SK-N-SH (cell line): ENCODE data around the gene MPPED2. TPM values are rescaled to one million over a fixed set of nuclear protein-coding genes. Genes with fewer than 3 reads are reported as not detected.

ENCODE experiments used
- CTCF ChIA-PET: fragments of 300-600, 350-600 bp; formaldehyde crosslinking; extraction: SDS; loops from one replicate; lab custom pipeline; 2021; lab: Yijun Ruan, JAX
- POLR2A ChIA-PET: fragments of 350-600 bp; sonication (Branson Sonifier 250); formaldehyde crosslinking; extraction: SDS; loops from one replicate; lab custom pipeline; 2020; ENCODE audit warnings: antibody characterized with exemption, inconsistent platforms; lab: Yijun Ruan, JAX
- DNase-seq: peaks from one replicate; pipeline ENCODE4 v3.0.0; 2012
- H2AFZ ChIP-seq: fragments of 200-600 bp; sonication (generic); 2 replicates; pipeline ENCODE4 v1.8.1; 2016; ENCODE audit warnings: antibody characterized with exemption, mild to moderate bottlenecking, low read depth
- H3F3A ChIP-seq: fragments of 200-600 bp; sonication (generic); replicated peaks from 2 replicates; pipeline ENCODE3; 2016; ENCODE audit warnings: antibody characterized with exemption, mild to moderate bottlenecking; ENCODE audit not compliant: insufficient read depth
- H3K27ac ChIP-seq, 2 experiments: fragments of 200-500 bp in 1 of 2; fragments of 200-600 bp in 1 of 2; sonication (Bioruptor generic) in 1 of 2; sonication (generic), shearing (Covaris generic) in 1 of 2; 2 replicates each; pipeline versions ENCODE4 v1.5.1 to v1.6.1; 2014 to 2016; ENCODE audit warnings: low read depth in 2 of 2, inconsistent platforms in 1 of 2, low read length in 1 of 2, mild to moderate bottlenecking in 1 of 2, mixed read lengths in 1 of 2
- H3K27me3 ChIP-seq: fragments of 200-600 bp; sonication (generic), shearing (Covaris generic); 2 replicates; pipeline ENCODE4 v1.6.1; 2016; ENCODE audit warnings: mixed run types; ENCODE audit not compliant: insufficient read depth
- H3K36me3 ChIP-seq, 2 experiments: fragments of 200-500 bp in 1 of 2; fragments of 200-600 bp in 1 of 2; sonication (Bioruptor generic) in 1 of 2; sonication (generic) in 1 of 2; replicated peaks in 1 of 2; 2 replicates each; pipeline versions ENCODE3 to v1.5.1; 2014 to 2016; ENCODE audit warnings: low read length in 1 of 2, mild to moderate bottlenecking in 1 of 2; ENCODE audit not compliant: insufficient read depth in 2 of 2, control insufficient read depth in 1 of 2
- H3K4me1 ChIP-seq, 2 experiments: fragments of 200-500 bp in 1 of 2; fragments of 200-600 bp in 1 of 2; sonication (Bioruptor generic) in 1 of 2; sonication (generic), shearing (Covaris generic) in 1 of 2; 2 replicates each; pipeline versions ENCODE4 v1.5.1 to v1.6.1; 2014 to 2016; ENCODE audit warnings: low read depth in 1 of 2, low read length in 1 of 2, mixed run types in 1 of 2; ENCODE audit not compliant: insufficient read depth in 2 of 2, control insufficient read depth in 1 of 2
- H3K4me2 ChIP-seq: fragments of 200-600 bp; sonication (generic), shearing (Covaris generic); 2 replicates; pipeline ENCODE4 v1.6.1; 2017; ENCODE audit warnings: mixed run types
- H3K4me3 ChIP-seq, 2 experiments: fragments of 200-500 bp in 1 of 2; fragments of 200-600 bp in 1 of 2; sonication (Bioruptor generic) in 1 of 2; sonication (generic), shearing (Covaris generic) in 1 of 2; 2 replicates each; pipeline versions ENCODE4 v1.5.1 to v1.8.1; 2014 to 2016; ENCODE audit warnings: low read depth in 2 of 2, inconsistent platforms in 1 of 2, low read length in 1 of 2, mild to moderate bottlenecking in 1 of 2, mixed read lengths in 1 of 2, moderate library complexity in 1 of 2
- H3K79me2 ChIP-seq: fragments of 200-600 bp; sonication (generic); 2 replicates; pipeline ENCODE4 v1.8.1; 2017; ENCODE audit warnings: mild to moderate bottlenecking; ENCODE audit not compliant: insufficient read depth
- H3K9ac ChIP-seq: fragments of 200-600 bp; sonication (generic); 2 replicates; pipeline ENCODE4 v1.6.1; 2017; ENCODE audit warnings: mixed run types
- H3K9me2 ChIP-seq: fragments of 200-600 bp; sonication (generic); 2 replicates; pipeline ENCODE4 v1.6.1; 2017; ENCODE audit warnings: mixed run types
- H3K9me3 ChIP-seq: fragments of 200-600 bp; sonication (generic); 2 replicates; pipeline ENCODE4 v1.6.1; 2017; ENCODE audit warnings: mixed run types, mild to moderate bottlenecking, moderate library complexity
- H4K20me1 ChIP-seq: fragments of 200-600 bp; sonication (generic); 2 replicates; pipeline ENCODE4 v1.6.1; 2017; ENCODE audit warnings: mild to moderate bottlenecking, mixed run types; ENCODE audit not compliant: insufficient read depth
- EP300 ChIP-seq, 2 experiments: IDR thresholded peaks; 2 replicates each; pipeline versions ENCODE4 v1.4.0 to v1.6.1; 2012; ENCODE audit warnings: borderline replicate concordance in 1 of 2, low read depth in 1 of 2, low read length in 1 of 2
- FOSL2 ChIP-seq: IDR thresholded peaks from 2 replicates; pipeline ENCODE4 v1.4.0; 2012; ENCODE audit warnings: low read depth, mild to moderate bottlenecking, moderate library complexity, borderline replicate concordance
- GATA2 ChIP-seq: sonication (generic); formaldehyde crosslinking; IDR thresholded peaks from 2 replicates; pipeline ENCODE4 v1.5.0; 2020; ENCODE audit warnings: mild to moderate bottlenecking, missing genetic modification reagents
- MXI1 ChIP-seq: IDR thresholded peaks from 2 replicates; pipeline ENCODE4 v1.6.1; 2012; ENCODE audit warnings: mild to moderate bottlenecking, low read depth, low read length, improper control_type of control experiment
- RAD21 ChIP-seq: IDR thresholded peaks from 2 replicates; pipeline ENCODE4 v1.6.1; 2012; ENCODE audit warnings: mild to moderate bottlenecking, low read length
- RCOR1 ChIP-seq: fragments of 150-350 bp; IDR thresholded peaks from 2 replicates; pipeline ENCODE4 v1.6.1; 2017; ENCODE audit warnings: antibody characterized with exemption, low read length
- RFX5 ChIP-seq: IDR thresholded peaks from 2 replicates; pipeline ENCODE4 v1.6.1; 2012; ENCODE audit warnings: mild to moderate bottlenecking, improper control_type of control experiment, low read length
- SMC3 ChIP-seq: IDR thresholded peaks from 2 replicates; pipeline ENCODE4 v1.6.1; 2012; ENCODE audit warnings: low read depth, low read length, improper control_type of control experiment
- TCF12 ChIP-seq: IDR thresholded peaks from 2 replicates; pipeline ENCODE4 v1.4.0; 2012
- USF2 ChIP-seq: fragments of 150-350 bp; IDR thresholded peaks from 2 replicates; pipeline ENCODE4 v1.6.1; 2017; ENCODE audit warnings: antibody characterized with exemption, low read length, low read depth, borderline replicate concordance
- ZBTB33 ChIP-seq: IDR thresholded peaks from 2 replicates; pipeline ENCODE4 v1.4.0; 2012; ENCODE audit warnings: low read depth, borderline replicate concordance
- WGBS: methylation state at CpG from one replicate; pipeline ENCODE4 v1.1.6; 2017; ENCODE audit warnings: low lambda C conversion rate; 5-methylcytosine and 5-hydroxymethylcytosine counted together
- polyA plus RNA-seq, 3 experiments: library from polyadenylated mRNA; depleted of rRNA; stranded (reverse); fragments of >200 nt; gene quantifications; 2 replicates each; pipeline ENCODE4 v1.2.3, GENCODE V29; 2012
- TF ChIP-seq, protein P1 (sequence below): fragments of 200-600 bp; sonication (generic); IDR thresholded peaks from 2 replicates; pipeline ENCODE4 v1.6.1; 2017; ENCODE audit warnings: antibody characterized with exemption, mild to moderate bottlenecking, moderate library complexity
- TF ChIP-seq, protein P2 (sequence below): IDR thresholded peaks from 2 replicates; pipeline ENCODE4 v1.6.1; 2012; ENCODE audit warnings: mild to moderate bottlenecking, low read depth, low read length, moderate library complexity

The MPPED2 gene
- polyA plus RNA-seq, 1 of the 3 experiments (the other 2 are of a cell fraction), result 0.05 TPM

GRCh38 chr11:30565027-30565426 is 21.1 kb downstream of the MPPED2 start (continued):
- TF ChIP-seq GATA2 (CRISPR knock-in tag), result no peak

GRCh38 chr11:30561691-30562415 is 24.3 kb downstream of the MPPED2 start:
- Histone ChIP-seq H3F3A (no peaks in the 10 kb centered on the region), H2AFZ (no peak overlapping the region), H3K4me3 (no peak overlapping the region), H4K20me1 (no peaks in the 10 kb centered on the region), H3K79me2 (no peaks in the 10 kb centered on the region), H3K36me3 (no peaks in the 10 kb centered on the region), H3K4me1 (peaks cover 5 to 26% of the 10 kb centered on the region in 2 experiments; a peak in 2 of 4 replicates), H3K9me3 (no peaks in the 10 kb centered on the region), H3K4me2 (no peak overlapping the region), H3K27me3 (no peaks in the 10 kb centered on the region), H3K9ac (no peak overlapping the region), H3K27ac (no peak overlapping the region; a peak in 1 of 4 replicates), H3K9me2 (no peaks in the 10 kb centered on the region)
- ChIA-PET CTCF (interaction anchor here (1.0 to 1.1 kb wide), 2 partner anchors 22 to 216 kb away, joined by 3 to 4 read pairs; no protein-coding TSS in a partner anchor), POLR2A (interaction anchor here (0.6 kb wide), 1 partner anchor 15 kb away, joined by 4 read pairs; no protein-coding TSS in a partner anchor)
- TF ChIP-seq SMC3 (no peak), EP300 (IDR thresholded peaks at IDR 0.05; ENCODE audit: borderline replicate concordance in 1 of 2, low read depth in 1 of 2, low read length in 1 of 2) (no peak), USF2 (no peak)
- no peak for DNase-seq
- WGBS, result 14% methylated on average over 1 of the region's 1 CpG

DNA sequence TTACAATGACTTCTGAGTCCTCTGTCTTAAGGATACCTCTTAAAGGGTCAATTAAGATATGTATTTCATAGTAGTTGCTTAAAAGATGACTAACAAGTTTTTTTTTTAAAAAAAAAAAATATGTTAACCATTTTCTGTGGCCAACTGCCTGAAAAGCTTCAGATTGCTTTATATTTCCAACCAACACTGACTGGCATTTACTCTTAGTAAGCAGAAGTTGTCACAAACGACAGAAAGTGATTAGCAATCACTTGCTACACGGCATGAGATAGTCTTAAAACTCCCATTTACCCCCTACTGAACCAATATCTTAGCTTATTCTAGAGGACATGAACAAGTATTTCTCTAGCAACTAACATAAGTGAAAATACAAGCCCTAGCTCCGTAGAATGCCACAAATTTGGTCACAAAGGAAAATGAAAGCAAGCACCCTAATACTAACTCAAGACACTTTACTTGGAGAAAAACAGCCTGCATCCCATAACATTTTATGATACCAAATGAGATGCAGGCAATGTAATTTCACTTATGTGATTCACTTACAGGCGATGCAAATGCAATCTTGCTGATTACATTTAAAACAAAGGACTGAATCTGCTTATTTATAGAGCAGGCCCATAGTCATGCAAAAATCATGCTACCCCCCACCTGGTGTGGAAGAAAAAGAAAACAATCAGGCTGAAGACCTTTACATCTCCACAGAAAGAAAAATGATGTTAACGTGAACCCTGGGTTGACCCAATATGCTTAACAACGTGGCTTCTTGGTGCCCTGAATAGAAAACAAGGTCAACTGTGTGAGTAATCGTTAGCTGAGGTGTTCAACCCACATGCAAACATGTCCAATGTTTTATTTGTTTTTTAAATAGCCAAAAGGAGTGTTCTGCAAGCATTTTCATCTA is 25.7 kb downstream of the MPPED2 start:
- 14% methylated on average over 7 of the region's 7 CpGs for WGBS
- no peak for DNase-seq
- Histone ChIP-seq H3F3A (no peaks in the 10 kb centered on the region), H3K9ac (no peak overlapping the region), H3K27me3 (no peaks in the 10 kb centered on the region), H3K79me2 (no peaks in the 10 kb centered on the region), H3K9me2 (no peaks in the 10 kb centered on the region), H2AFZ (no peak overlapping the region), H3K27ac (no peak overlapping the region; a peak in 1 of 4 replicates), H3K9me3 (no peaks in the 10 kb centered on the region), H3K4me2 (no peak overlapping the region), H3K36me3 (no peaks in the 10 kb centered on the region), H3K4me1 (peaks cover 5 to 13% of the 10 kb centered on the region in 2 experiments; a peak in 2 of 4 replicates), H3K4me3 (no peak overlapping the region), H4K20me1 (no peaks in the 10 kb centered on the region)
- ChIA-PET CTCF (interaction anchor here (1.1 to 1.9 kb wide), 2 partner anchors 25 to 215 kb away, joined by 4 to 9 read pairs; partner anchors contain the start of gene MPPED2), POLR2A (no interaction called here)
- TF ChIP-seq MXI1 (no peak), ZBTB33 (no peak), RFX5 (no peak), RAD21 (no peak), RCOR1 (no peak), FOSL2 (no peak), TCF12 (no peak), SMC3 (no peak)
- TF ChIP-seq, protein P1, sequence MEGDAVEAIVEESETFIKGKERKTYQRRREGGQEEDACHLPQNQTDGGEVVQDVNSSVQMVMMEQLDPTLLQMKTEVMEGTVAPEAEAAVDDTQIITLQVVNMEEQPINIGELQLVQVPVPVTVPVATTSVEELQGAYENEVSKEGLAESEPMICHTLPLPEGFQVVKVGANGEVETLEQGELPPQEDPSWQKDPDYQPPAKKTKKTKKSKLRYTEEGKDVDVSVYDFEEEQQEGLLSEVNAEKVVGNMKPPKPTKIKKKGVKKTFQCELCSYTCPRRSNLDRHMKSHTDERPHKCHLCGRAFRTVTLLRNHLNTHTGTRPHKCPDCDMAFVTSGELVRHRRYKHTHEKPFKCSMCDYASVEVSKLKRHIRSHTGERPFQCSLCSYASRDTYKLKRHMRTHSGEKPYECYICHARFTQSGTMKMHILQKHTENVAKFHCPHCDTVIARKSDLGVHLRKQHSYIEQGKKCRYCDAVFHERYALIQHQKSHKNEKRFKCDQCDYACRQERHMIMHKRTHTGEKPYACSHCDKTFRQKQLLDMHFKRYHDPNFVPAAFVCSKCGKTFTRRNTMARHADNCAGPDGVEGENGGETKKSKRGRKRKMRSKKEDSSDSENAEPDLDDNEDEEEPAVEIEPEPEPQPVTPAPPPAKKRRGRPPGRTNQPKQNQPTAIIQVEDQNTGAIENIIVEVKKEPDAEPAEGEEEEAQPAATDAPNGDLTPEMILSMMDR, result no peak
- TF ChIP-seq, protein P2, sequence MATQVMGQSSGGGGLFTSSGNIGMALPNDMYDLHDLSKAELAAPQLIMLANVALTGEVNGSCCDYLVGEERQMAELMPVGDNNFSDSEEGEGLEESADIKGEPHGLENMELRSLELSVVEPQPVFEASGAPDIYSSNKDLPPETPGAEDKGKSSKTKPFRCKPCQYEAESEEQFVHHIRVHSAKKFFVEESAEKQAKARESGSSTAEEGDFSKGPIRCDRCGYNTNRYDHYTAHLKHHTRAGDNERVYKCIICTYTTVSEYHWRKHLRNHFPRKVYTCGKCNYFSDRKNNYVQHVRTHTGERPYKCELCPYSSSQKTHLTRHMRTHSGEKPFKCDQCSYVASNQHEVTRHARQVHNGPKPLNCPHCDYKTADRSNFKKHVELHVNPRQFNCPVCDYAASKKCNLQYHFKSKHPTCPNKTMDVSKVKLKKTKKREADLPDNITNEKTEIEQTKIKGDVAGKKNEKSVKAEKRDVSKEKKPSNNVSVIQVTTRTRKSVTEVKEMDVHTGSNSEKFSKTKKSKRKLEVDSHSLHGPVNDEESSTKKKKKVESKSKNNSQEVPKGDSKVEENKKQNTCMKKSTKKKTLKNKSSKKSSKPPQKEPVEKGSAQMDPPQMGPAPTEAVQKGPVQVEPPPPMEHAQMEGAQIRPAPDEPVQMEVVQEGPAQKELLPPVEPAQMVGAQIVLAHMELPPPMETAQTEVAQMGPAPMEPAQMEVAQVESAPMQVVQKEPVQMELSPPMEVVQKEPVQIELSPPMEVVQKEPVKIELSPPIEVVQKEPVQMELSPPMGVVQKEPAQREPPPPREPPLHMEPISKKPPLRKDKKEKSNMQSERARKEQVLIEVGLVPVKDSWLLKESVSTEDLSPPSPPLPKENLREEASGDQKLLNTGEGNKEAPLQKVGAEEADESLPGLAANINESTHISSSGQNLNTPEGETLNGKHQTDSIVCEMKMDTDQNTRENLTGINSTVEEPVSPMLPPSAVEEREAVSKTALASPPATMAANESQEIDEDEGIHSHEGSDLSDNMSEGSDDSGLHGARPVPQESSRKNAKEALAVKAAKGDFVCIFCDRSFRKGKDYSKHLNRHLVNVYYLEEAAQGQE, result no peak
